H1 (cell line): Measurements from ENCODE around the gene JOSD1. TPM values are rescaled to one million over a fixed set of nuclear protein-coding genes. Genes with fewer than 3 reads are reported as not detected.

Source experiments
- ATF2 ChIP-seq: IDR thresholded peaks from 2 replicates; pipeline ENCODE4 v1.6.1; 2012; ENCODE audit warnings: low read length, inconsistent platforms
- BCL11A ChIP-seq, 2 experiments: IDR thresholded peaks; one replicate each; pipeline ENCODE4 v1.6.1; 2011; ENCODE audit warnings: low read depth in 2 of 2, low read length in 2 of 2, mild to moderate bottlenecking in 2 of 2
- CEBPB ChIP-seq: IDR thresholded peaks from 2 replicates; pipeline ENCODE4 v1.6.1; 2012; ENCODE audit warnings: low read depth, low read length
- CHD1 ChIP-seq: IDR thresholded peaks from 2 replicates; pipeline ENCODE4 v1.6.1; 2012; ENCODE audit warnings: low read depth, low read length, improper control_type of control experiment
- MAX ChIP-seq: IDR thresholded peaks from 2 replicates; pipeline ENCODE4 v1.6.1; 2012; ENCODE audit warnings: inconsistent platforms
- PHF8 ChIP-seq: fragments of 200-600 bp; sonication (generic); conservative IDR thresholded peaks from 2 replicates; pipeline ENCODE4 v1.7.1; 2012; ENCODE audit warnings: low read depth, mild to moderate bottlenecking, inconsistent platforms, low read length, moderate library complexity
- POLR2A ChIP-seq, 2 experiments: IDR thresholded peaks; 1 replicate in 1 of 2; 2 replicates in 1 of 2; pipeline ENCODE4 v1.6.1; 2011; ENCODE audit warnings: low read depth in 2 of 2, low read length in 2 of 2, mild to moderate bottlenecking in 2 of 2; ENCODE audit errors: control extremely low read depth in 1 of 2
- TAF7 ChIP-seq: optimal IDR thresholded peaks from 2 replicates; pipeline ENCODE3; 2011; ENCODE audit warnings: low read depth, mild to moderate bottlenecking, inconsistent platforms, low read length, moderate library complexity, borderline replicate concordance
- TCF12 ChIP-seq: IDR thresholded peaks from 2 replicates; pipeline ENCODE4 v1.6.1; 2011; ENCODE audit warnings: low read depth, mild to moderate bottlenecking, low read length
- TEAD4 ChIP-seq: IDR thresholded peaks from 2 replicates; pipeline ENCODE4 v1.6.1; 2012; ENCODE audit warnings: low read depth, low read length, inconsistent platforms, mixed read lengths
- polyA plus RNA-seq, 7 experiments: library from polyadenylated mRNA; depleted of rRNA in 3 of 7; stranded (reverse) in 5 of 7; unstranded in 2 of 7; fragments of >200 nt in 5 of 7; fragments of 200-250 nt in 2 of 7; gene quantifications; 1 replicate in 5 of 7; 2 replicates in 1 of 7; 4 replicates in 1 of 7; pipeline versions ENCODE4 v1.2.1 to v1.2.3, GENCODE V29; 2011 to 2013; ENCODE audit warnings: missing spikeins in 2 of 7, mixed read lengths in 2 of 7
- total RNA-seq: library from RNA; stranded (reverse); fragmentation: NEBNext Ultra II Directional; extraction: Animal tissue kit (Norgen Biotek cat#: 25700); gene quantifications from 2 replicates; pipeline ENCODE4 v1.2.1, GENCODE V29; 2021
- TF ChIP-seq, protein P1 (sequence below): fragments of 300-600 bp; sonication (generic); IDR thresholded peaks from 2 replicates; pipeline ENCODE4 v1.7.1; 2012; ENCODE audit warnings: low read length, moderate library complexity, mild to moderate bottlenecking, inconsistent platforms; ENCODE audit not compliant: insufficient replicate concordance

The JOSD1 gene
- total and polyA plus RNA-seq, 2 of the 8 experiments (the other 6 are each of a cell fraction or from before 2014, with no cell fraction given): 18.4 to 20.2 TPM

- TF ChIP-seq, protein P1, sequence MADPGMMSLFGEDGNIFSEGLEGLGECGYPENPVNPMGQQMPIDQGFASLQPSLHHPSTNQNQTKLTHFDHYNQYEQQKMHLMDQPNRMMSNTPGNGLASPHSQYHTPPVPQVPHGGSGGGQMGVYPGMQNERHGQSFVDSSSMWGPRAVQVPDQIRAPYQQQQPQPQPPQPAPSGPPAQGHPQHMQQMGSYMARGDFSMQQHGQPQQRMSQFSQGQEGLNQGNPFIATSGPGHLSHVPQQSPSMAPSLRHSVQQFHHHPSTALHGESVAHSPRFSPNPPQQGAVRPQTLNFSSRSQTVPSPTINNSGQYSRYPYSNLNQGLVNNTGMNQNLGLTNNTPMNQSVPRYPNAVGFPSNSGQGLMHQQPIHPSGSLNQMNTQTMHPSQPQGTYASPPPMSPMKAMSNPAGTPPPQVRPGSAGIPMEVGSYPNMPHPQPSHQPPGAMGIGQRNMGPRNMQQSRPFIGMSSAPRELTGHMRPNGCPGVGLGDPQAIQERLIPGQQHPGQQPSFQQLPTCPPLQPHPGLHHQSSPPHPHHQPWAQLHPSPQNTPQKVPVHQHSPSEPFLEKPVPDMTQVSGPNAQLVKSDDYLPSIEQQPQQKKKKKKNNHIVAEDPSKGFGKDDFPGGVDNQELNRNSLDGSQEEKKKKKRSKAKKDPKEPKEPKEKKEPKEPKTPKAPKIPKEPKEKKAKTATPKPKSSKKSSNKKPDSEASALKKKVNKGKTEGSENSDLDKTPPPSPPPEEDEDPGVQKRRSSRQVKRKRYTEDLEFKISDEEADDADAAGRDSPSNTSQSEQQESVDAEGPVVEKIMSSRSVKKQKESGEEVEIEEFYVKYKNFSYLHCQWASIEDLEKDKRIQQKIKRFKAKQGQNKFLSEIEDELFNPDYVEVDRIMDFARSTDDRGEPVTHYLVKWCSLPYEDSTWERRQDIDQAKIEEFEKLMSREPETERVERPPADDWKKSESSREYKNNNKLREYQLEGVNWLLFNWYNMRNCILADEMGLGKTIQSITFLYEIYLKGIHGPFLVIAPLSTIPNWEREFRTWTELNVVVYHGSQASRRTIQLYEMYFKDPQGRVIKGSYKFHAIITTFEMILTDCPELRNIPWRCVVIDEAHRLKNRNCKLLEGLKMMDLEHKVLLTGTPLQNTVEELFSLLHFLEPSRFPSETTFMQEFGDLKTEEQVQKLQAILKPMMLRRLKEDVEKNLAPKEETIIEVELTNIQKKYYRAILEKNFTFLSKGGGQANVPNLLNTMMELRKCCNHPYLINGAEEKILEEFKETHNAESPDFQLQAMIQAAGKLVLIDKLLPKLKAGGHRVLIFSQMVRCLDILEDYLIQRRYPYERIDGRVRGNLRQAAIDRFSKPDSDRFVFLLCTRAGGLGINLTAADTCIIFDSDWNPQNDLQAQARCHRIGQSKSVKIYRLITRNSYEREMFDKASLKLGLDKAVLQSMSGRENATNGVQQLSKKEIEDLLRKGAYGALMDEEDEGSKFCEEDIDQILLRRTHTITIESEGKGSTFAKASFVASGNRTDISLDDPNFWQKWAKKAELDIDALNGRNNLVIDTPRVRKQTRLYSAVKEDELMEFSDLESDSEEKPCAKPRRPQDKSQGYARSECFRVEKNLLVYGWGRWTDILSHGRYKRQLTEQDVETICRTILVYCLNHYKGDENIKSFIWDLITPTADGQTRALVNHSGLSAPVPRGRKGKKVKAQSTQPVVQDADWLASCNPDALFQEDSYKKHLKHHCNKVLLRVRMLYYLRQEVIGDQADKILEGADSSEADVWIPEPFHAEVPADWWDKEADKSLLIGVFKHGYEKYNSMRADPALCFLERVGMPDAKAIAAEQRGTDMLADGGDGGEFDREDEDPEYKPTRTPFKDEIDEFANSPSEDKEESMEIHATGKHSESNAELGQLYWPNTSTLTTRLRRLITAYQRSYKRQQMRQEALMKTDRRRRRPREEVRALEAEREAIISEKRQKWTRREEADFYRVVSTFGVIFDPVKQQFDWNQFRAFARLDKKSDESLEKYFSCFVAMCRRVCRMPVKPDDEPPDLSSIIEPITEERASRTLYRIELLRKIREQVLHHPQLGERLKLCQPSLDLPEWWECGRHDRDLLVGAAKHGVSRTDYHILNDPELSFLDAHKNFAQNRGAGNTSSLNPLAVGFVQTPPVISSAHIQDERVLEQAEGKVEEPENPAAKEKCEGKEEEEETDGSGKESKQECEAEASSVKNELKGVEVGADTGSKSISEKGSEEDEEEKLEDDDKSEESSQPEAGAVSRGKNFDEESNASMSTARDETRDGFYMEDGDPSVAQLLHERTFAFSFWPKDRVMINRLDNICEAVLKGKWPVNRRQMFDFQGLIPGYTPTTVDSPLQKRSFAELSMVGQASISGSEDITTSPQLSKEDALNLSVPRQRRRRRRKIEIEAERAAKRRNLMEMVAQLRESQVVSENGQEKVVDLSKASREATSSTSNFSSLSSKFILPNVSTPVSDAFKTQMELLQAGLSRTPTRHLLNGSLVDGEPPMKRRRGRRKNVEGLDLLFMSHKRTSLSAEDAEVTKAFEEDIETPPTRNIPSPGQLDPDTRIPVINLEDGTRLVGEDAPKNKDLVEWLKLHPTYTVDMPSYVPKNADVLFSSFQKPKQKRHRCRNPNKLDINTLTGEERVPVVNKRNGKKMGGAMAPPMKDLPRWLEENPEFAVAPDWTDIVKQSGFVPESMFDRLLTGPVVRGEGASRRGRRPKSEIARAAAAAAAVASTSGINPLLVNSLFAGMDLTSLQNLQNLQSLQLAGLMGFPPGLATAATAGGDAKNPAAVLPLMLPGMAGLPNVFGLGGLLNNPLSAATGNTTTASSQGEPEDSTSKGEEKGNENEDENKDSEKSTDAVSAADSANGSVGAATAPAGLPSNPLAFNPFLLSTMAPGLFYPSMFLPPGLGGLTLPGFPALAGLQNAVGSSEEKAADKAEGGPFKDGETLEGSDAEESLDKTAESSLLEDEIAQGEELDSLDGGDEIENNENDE: no peak
- TF ChIP-seq BCL11A (IDR thresholded peaks at IDR 0.05; ENCODE audit: low read depth in 2 of 2, low read length in 2 of 2) (no peak), TCF12 (no peak), MAX (no peak), POLR2A (IDR thresholded peaks at IDR 0.05; ENCODE audit: control extremely low read depth in 1 of 2, low read depth in 2 of 2, low read length in 2 of 2) (no peak), CEBPB (no peak), TEAD4 (no peak), ATF2 (no peak), CHD1 (no peak), PHF8 (no peak), TAF7 (no peak)
Measured at GRCh38 chr22:38730411-38730871, 29.7 kb upstream of the JOSD1 start (continued).
